Thyroid gland (tissue), 4 donors: Measurements from ENCODE around the gene SLC8B1. TPM values are rescaled to one million over a fixed set of nuclear protein-coding genes. Genes with fewer than 3 reads are reported as not detected.

ENCODE experiments used
- DNase-seq, 2 donors: peaks; one replicate each; pipeline ENCODE4 v3.0.0-alpha.2; 2019
- H3K27ac ChIP-seq, 3 donors: fragments of 200-600 bp; sonication (generic); 1 replicate in 2 of 3; 2 replicates in 1 of 3; pipeline ENCODE4 v1.5.1; 2016 to 2019; ENCODE audit warnings: mild to moderate bottlenecking in 1 of 3, moderate library complexity in 1 of 3
- H3K27me3 ChIP-seq: fragments of 200-600 bp; sonication (generic); one replicate; pipeline ENCODE4 v1.5.1; 2019
- H3K36me3 ChIP-seq, 2 donors: fragments of 200-600 bp; sonication (generic); one replicate each; pipeline ENCODE4 v1.5.1; 2016 to 2019
- H3K4me1 ChIP-seq, 2 donors: fragments of 200-600 bp; sonication (generic); one replicate each; pipeline ENCODE4 v1.5.1; 2017 to 2019
- H3K4me3 ChIP-seq, 3 donors: fragments of 200-600 bp; sonication (generic); replicated peaks in 1 of 3; 1 replicate in 2 of 3; 2 replicates in 1 of 3; pipeline ENCODE4 v1.5.1; 2016; ENCODE audit warnings: mild to moderate bottlenecking in 1 of 3
- H3K9me3 ChIP-seq: fragments of 200-600 bp; sonication (generic); one replicate; pipeline ENCODE4 v1.5.1; 2017
- POLR2A ChIP-seq, 2 donors: fragments of 450-650 bp; IDR thresholded peaks; one replicate each; pipeline ENCODE4 v1.6.1; 2017; ENCODE audit warnings: antibody characterized with exemption in 2 of 2, mild to moderate bottlenecking in 2 of 2, moderate library complexity in 1 of 2
- WGBS, 2 donors: methylation state at CpG; one replicate each; pipeline ENCODE4 v1.1.5; 2017; 5-methylcytosine and 5-hydroxymethylcytosine counted together
- intact Hi-C: fragments of 100-400 bp; cut with DNase I; formaldehyde crosslinking; loops from one replicate; pipeline ENCODE4 v1.15.1; 2023
- total RNA-seq, 4 donors: library from RNA; depleted of rRNA; stranded (reverse); fragments of >200 nt; gene quantifications; one replicate each; pipeline ENCODE4 v1.2.3, GENCODE V29; 2016
- TF ChIP-seq, protein P1 (sequence below), 6 experiments: fragments of 200-600 bp in 3 of 6; fragments of 450-650 bp in 3 of 6; sonication (generic) in 3 of 6; IDR thresholded peaks; one replicate each; pipeline ENCODE4 v1.5.1; 2016 to 2019; ENCODE audit warnings: antibody characterized with exemption in 6 of 6, mild to moderate bottlenecking in 2 of 6, inconsistent platforms in 1 of 6, moderate library complexity in 1 of 6

The SLC8B1 gene
- total RNA-seq, 4 donors from 2014 or later = 23.3 to 50.5 (median 30.7) TPM

GRCh38 chr12:113289361-113289760 is 45.5 kb downstream of the SLC8B1 start:
- H3K27ac ChIP-seq = no peak overlapping the region
- WGBS, 2 donors = 89 to 91% methylated on average over 2 of the region's 2 CpGs
- no peak overlapping the region for H3K4me3 ChIP-seq
- no peaks in the 10 kb centered on the region for H3K27me3 ChIP-seq
- intact Hi-C loops = no loop called here
- DNase-seq = no peak
- H3K4me1 ChIP-seq = peaks cover 0 to 3% of the 10 kb centered on the region in 2 donors
- TF ChIP-seq, protein P1, sequence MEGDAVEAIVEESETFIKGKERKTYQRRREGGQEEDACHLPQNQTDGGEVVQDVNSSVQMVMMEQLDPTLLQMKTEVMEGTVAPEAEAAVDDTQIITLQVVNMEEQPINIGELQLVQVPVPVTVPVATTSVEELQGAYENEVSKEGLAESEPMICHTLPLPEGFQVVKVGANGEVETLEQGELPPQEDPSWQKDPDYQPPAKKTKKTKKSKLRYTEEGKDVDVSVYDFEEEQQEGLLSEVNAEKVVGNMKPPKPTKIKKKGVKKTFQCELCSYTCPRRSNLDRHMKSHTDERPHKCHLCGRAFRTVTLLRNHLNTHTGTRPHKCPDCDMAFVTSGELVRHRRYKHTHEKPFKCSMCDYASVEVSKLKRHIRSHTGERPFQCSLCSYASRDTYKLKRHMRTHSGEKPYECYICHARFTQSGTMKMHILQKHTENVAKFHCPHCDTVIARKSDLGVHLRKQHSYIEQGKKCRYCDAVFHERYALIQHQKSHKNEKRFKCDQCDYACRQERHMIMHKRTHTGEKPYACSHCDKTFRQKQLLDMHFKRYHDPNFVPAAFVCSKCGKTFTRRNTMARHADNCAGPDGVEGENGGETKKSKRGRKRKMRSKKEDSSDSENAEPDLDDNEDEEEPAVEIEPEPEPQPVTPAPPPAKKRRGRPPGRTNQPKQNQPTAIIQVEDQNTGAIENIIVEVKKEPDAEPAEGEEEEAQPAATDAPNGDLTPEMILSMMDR (IDR thresholded peaks at IDR 0.05) = no peak
- no peak for TF ChIP-seq POLR2A (IDR thresholded peaks at IDR 0.05)
- H3K36me3 ChIP-seq = peaks cover 86 to 96% of the 10 kb centered on the region in 2 donors
- H3K9me3 ChIP-seq = no peaks in the 10 kb centered on the region

DNA sequence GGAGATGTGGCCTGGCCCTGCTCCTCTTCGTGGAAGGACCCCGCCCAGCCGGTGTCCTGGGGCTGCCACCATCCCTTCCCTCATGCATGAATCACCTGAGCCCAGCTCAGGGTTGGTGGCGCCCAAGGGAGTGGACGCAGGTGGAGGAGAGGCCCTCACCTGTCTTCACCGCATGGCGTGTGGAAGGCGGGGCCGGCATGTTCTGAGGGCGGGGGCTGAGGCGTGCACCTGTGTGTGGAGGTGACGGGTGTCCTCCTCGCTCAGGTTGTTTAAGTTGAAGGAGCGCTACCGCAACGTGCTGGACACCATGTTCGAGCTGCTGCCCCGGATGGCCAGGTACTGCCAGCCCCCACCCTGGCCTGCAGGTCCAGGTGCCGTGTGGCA is 47.0 kb downstream of the SLC8B1 start:
- Histone ChIP-seq H3K27ac (no peak overlapping the region), H3K9me3 (no peaks in the 10 kb centered on the region), H3K4me3 (no peak overlapping the region), H3K36me3 (peaks cover 86 to 94% of the 10 kb centered on the region in 2 donors), H3K4me1 (no peaks in the 10 kb centered on the region), H3K27me3 (no peaks in the 10 kb centered on the region)
- TF ChIP-seq, protein P1 (IDR thresholded peaks at IDR 0.05) = no peak
- no peak for DNase-seq
- intact Hi-C loops = no loop called here
- 95 to 100% methylated on average over 7 to 16 of the region's 19 CpGs for WGBS, 2 donors

GRCh38 chr12:113287146-113287898 is 47.6 kb downstream of the SLC8B1 start:
- intact Hi-C loops = no loop called here
- 94 to 98% methylated on average over 15 to 17 of the region's 21 CpGs for WGBS, 2 donors
- H3K27ac ChIP-seq = no peak overlapping the region
- no peaks in the 10 kb centered on the region for H3K4me1 ChIP-seq
- no peaks in the 10 kb centered on the region for H3K27me3 ChIP-seq
- H3K4me3 ChIP-seq = no peak overlapping the region
- H3K9me3 ChIP-seq = no peaks in the 10 kb centered on the region
- peaks cover 81 to 88% of the 10 kb centered on the region in 2 donors for H3K36me3 ChIP-seq
- no peak for DNase-seq
- TF ChIP-seq POLR2A (IDR thresholded peaks at IDR 0.05) = no peak

DNA sequence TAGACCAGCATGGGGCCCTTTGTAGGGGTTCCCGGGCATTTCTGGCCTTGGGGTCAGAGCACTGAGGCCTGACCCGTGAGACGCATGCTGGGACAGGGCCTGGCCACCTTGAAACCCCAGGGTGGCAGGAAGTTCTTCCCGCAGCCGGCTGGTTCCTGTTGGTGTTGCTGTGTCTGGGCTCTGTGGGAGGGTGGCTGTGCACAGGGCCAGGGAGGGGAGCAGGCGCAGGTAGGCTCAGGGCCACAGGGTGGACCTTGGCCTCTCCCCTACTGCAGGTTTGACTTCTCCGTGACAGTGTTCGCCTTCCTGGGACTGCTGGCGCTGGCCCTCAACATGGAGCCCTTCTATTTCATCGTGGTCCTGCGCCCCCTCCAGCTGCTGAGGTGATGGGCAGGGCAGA is 48.2 kb downstream of the SLC8B1 start:
- H3K4me3 ChIP-seq = no peak overlapping the region
- no peaks in the 10 kb centered on the region for H3K27me3 ChIP-seq
- peaks cover 75 to 84% of the 10 kb centered on the region in 2 donors for H3K36me3 ChIP-seq
- intact Hi-C loops = no loop called here
- WGBS, 2 donors = 90 to 96% methylated on average over 4 to 10 of the region's 11 CpGs
- TF ChIP-seq, protein P1 (IDR thresholded peaks at IDR 0.05) = no peak
- TF ChIP-seq POLR2A (IDR thresholded peaks at IDR 0.05) = no peak
- H3K27ac ChIP-seq = no peak overlapping the region
- no peak for DNase-seq
- no peaks in the 10 kb centered on the region for H3K4me1 ChIP-seq
- no peaks in the 10 kb centered on the region for H3K9me3 ChIP-seq

DNA sequence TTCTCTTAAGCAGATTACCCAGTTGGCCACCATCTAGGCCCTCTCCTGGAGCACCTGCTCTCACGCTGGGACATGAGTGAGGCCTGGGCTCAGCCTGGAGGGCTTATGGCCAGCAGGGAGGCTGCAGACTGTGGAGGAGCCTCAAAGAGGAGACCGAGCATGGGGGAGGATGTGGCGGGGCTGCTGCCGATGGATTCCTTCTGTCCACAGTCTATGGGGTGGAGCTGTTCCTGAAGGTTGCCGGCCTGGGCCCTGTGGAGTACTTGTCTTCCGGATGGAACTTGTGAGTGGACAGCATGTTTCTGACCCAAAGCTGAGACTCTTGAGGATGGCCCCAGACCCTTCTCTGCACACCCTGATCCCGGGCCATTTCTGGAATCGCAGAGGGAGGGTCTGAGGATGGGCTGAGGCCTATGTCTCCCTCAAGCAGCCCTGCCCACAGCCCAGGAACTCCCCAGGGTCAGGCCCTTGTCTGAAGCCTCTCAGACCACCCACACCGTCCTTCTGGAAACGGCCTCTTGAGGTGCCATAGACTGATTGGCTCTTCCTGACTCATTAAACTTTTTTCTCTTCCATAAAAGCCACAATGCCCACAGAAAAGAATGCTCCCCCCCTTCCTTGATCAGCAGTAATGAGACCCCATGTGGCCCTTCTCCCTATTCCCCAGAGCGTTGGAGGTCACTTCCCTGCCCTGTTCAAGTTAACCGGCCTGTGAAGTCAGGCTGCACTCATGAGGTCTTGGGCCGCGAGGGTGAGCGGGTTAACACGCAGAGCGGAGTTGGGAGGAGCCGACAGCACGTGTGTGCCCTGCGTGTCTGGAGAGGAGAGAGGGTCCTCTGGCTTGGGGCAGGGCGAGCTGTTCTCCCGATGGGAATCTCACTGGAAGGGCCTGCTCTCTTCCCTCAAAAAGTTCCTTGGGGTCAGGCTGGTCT is 49.0 kb downstream of the SLC8B1 start:
- intact Hi-C loops = no loop called here
- no peaks in the 10 kb centered on the region for H3K9me3 ChIP-seq
- no peak overlapping the region for H3K27ac ChIP-seq
- no peak for DNase-seq
- no peak for TF ChIP-seq POLR2A (IDR thresholded peaks at IDR 0.05)
- TF ChIP-seq, protein P1 (IDR thresholded peaks at IDR 0.05) = no peak
- no peak overlapping the region for H3K4me3 ChIP-seq
- peaks cover 67 to 79% of the 10 kb centered on the region in 2 donors for H3K36me3 ChIP-seq
- H3K4me1 ChIP-seq = no peaks in the 10 kb centered on the region
- WGBS, 2 donors = 82 to 89% methylated on average over 21 to 22 of the region's 22 CpGs
- H3K27me3 ChIP-seq = no peaks in the 10 kb centered on the region
